SH-SY5Y (cell line): Measurements from ENCODE around the gene MYH10.

Experiments used
- GATA2 ChIP-seq: IDR thresholded peaks from 2 replicates; pipeline ENCODE4 v1.6.1; 2011; ENCODE audit warnings: mild to moderate bottlenecking, low read depth, low read length
- GATA3 ChIP-seq: IDR thresholded peaks from 2 replicates; pipeline ENCODE4 v1.6.1; 2011; ENCODE audit warnings: low read depth, mild to moderate bottlenecking, low read length, moderate library complexity

- TF ChIP-seq GATA2 (no peak), GATA3 (no peak)
Observed at GRCh38 chr17:8466456-8466855, 164.1 kb downstream of the MYH10 start.
